K562 (cell line): Measurements from ENCODE around the gene NBEAL2. TPM values are rescaled to one million over a fixed set of nuclear protein-coding genes. Genes with fewer than 3 reads are reported as not detected.

Source experiments
- ATAC-seq: fragments of 200-7000 bp; cut with Tn5 transposase; 3 replicates; pipeline ENCODE4 v1.9.1; 2020; ENCODE audit warnings: moderate library complexity
- BruUV-seq: library from RNA; stranded (reverse); fragments of 400-500 nt; replicated peaks from 2 replicates; lab custom pipeline; 2021; lab: Mats Ljungman, UMichigan
- CTCF ChIA-PET: fragments of 300-600 bp; formaldehyde crosslinking; extraction: SDS; loops from one replicate; lab custom pipeline; 2021; ENCODE audit warnings: low intra/inter-chr PET ratio; lab: Yijun Ruan, JAX
- POLR2A ChIA-PET: fragments of 300-600, 350-650 bp; sonication (Branson Sonifier 250); formaldehyde crosslinking; extraction: SDS; loops from one replicate; lab custom pipeline; 2021; ENCODE audit warnings: antibody characterized with exemption, inconsistent platforms; lab: Yijun Ruan, JAX
- DNase-seq, 4 experiments: peaks; one replicate each; pipeline versions ENCODE4 v3.0.0 to v3.0.0-alpha.2; 2011 to 2018; ENCODE audit warnings: low spot score in 3 of 4, mixed read lengths in 3 of 4; ENCODE audit errors: extremely low read depth in 1 of 4
- FAIRE-seq: peaks from 2 replicates; lab custom pipeline; 2011; peaks lifted over from hg19 to GRCh38; lab: Jason Lieb, UNC
- H2AFZ ChIP-seq: 2 replicates; pipeline ENCODE4 v1.6.0; 2011; ENCODE audit warnings: low read depth, low read length, control low read depth, inconsistent platforms
- H3K27ac ChIP-seq: fragments of 200-600 bp; 3 replicates; pipeline ENCODE4 v1.8.0; 2011; ENCODE audit warnings: low read depth, mild to moderate bottlenecking, control low read depth, inconsistent platforms, low read length, moderate library complexity, mixed read lengths; ENCODE audit errors: extremely low read depth
- H3K27me3 ChIP-seq, 2 experiments: fragments of 300-600 bp in 1 of 2; 2 replicates in 1 of 2; 3 replicates in 1 of 2; pipeline versions ENCODE4 v1.6.0 to v1.8.0; 2011; ENCODE audit warnings: inconsistent platforms in 2 of 2, low read length in 2 of 2, mild to moderate bottlenecking in 1 of 2, mixed read lengths in 1 of 2, moderate library complexity in 1 of 2; ENCODE audit not compliant: control insufficient read depth in 2 of 2, insufficient read depth in 2 of 2
- H3K36me3 ChIP-seq: fragments of 300-600 bp; 3 replicates; pipeline ENCODE4 v1.8.0; 2011; ENCODE audit warnings: mild to moderate bottlenecking, low read length, inconsistent platforms; ENCODE audit not compliant: control insufficient read depth, insufficient read depth
- H3K4me1 ChIP-seq, 2 experiments: fragments of 200-600 bp in 1 of 2; replicated peaks in 1 of 2; 2 replicates in 1 of 2; 3 replicates in 1 of 2; pipeline versions ENCODE4 v1.5.1 to v1.8.0; 2011; ENCODE audit warnings: inconsistent platforms in 2 of 2, low read length in 2 of 2, mild to moderate bottlenecking in 1 of 2, mixed read lengths in 1 of 2, moderate library complexity in 1 of 2; ENCODE audit not compliant: control insufficient read depth in 2 of 2, insufficient read depth in 2 of 2
- H3K4me2 ChIP-seq: 2 replicates; pipeline ENCODE4 v1.6.1; 2011; ENCODE audit warnings: low read length, control low read depth, inconsistent platforms, mixed read lengths; ENCODE audit not compliant: insufficient read depth
- H3K4me3 ChIP-seq: fragments of 200-600 bp; sonication (generic), shearing (Covaris generic); 2 replicates; pipeline ENCODE4 v1.5.1; 2016; ENCODE audit warnings: control low read depth, inconsistent platforms
- H3K79me2 ChIP-seq: fragments of 200-600 bp; 3 replicates; pipeline ENCODE4 v1.8.0; 2011; ENCODE audit warnings: low read length, inconsistent platforms; ENCODE audit not compliant: control insufficient read depth, insufficient read depth
- H3K9ac ChIP-seq, 2 experiments: 2 replicates each; pipeline versions ENCODE4 v1.6.0 to v1.6.1; 2011; ENCODE audit warnings: low read depth in 2 of 2, low read length in 2 of 2, control low read depth in 1 of 2, inconsistent platforms in 1 of 2, mild to moderate bottlenecking in 1 of 2, mixed read lengths in 1 of 2; ENCODE audit not compliant: insufficient read depth in 1 of 2
- H3K9me1 ChIP-seq: one replicate; pipeline ENCODE4 v1.6.0; 2011; ENCODE audit warnings: inconsistent platforms, mild to moderate bottlenecking, low read length, moderate library complexity; ENCODE audit not compliant: control insufficient read depth, insufficient read depth
- H3K9me3 ChIP-seq: replicated peaks from 2 replicates; pipeline ENCODE4 v1.5.1; 2011; ENCODE audit warnings: low read depth, low read length, inconsistent platforms; ENCODE audit not compliant: control insufficient read depth, insufficient read depth
- H4K20me1 ChIP-seq: replicated peaks from 2 replicates; pipeline ENCODE4 v1.6.1; 2011; ENCODE audit warnings: low read length, inconsistent platforms, mixed read lengths; ENCODE audit not compliant: control insufficient read depth, insufficient read depth
- BHLHE40 ChIP-seq: IDR thresholded peaks from 2 replicates; pipeline ENCODE4 v1.6.1; 2011; ENCODE audit warnings: low read length, improper control_type of control experiment
- BRCA1 ChIP-seq, 2 experiments: fragments of 450-650 bp in 1 of 2; sonication (generic) in 1 of 2; formaldehyde crosslinking in 1 of 2; IDR thresholded peaks; 2 replicates each; pipeline versions ENCODE4 v1.5.0 to v1.6.1; 2017 to 2020; ENCODE audit warnings: mild to moderate bottlenecking in 1 of 2, missing genetic modification reagents in 1 of 2
- C11orf30 ChIP-seq: fragments of 450-650 bp; IDR thresholded peaks from 2 replicates; pipeline ENCODE4 v1.6.1; 2016; ENCODE audit warnings: low read depth, mild to moderate bottlenecking
- HNRNPL ChIP-seq: fragments of 200-400 bp; formaldehyde crosslinking; IDR thresholded peaks from 2 replicates; pipeline ENCODE4 v1.6.1; 2017; ENCODE audit warnings: low read depth, mild to moderate bottlenecking, low read length
- KLF1 ChIP-seq: fragments of 450-650 bp; IDR thresholded peaks from 2 replicates; pipeline ENCODE4 v1.6.1; 2016; ENCODE audit warnings: missing genetic modification characterization, missing compliant biosample characterization
- ZFX ChIP-seq: sonication (generic); formaldehyde crosslinking; IDR thresholded peaks from 2 replicates; pipeline ENCODE4 v1.8.0; 2022; ENCODE audit warnings: mild to moderate bottlenecking, missing genetic modification reagents, moderate library complexity
- ZNF316 ChIP-seq: fragments of 450-650 bp; IDR thresholded peaks from 2 replicates; pipeline ENCODE4 v1.6.1; 2016
- WGBS: fragments of 100-300 bp; shearing (Covaris generic); methylation state at CpG from one replicate; pipeline ENCODE4 v1.1.6; 2016; ENCODE audit warnings: low coverage, mixed read lengths; ENCODE audit not compliant: insufficient coverage; ENCODE audit errors: missing lambda C conversion rate; 5-methylcytosine and 5-hydroxymethylcytosine counted together
- in situ Hi-C: fragments of 300-500 bp; cut with MboI; formaldehyde crosslinking; loops from 4 replicates; pipeline ENCODE4 v1.15.0; 2018; ENCODE audit warnings: inconsistent platforms, mixed read lengths
- intact Hi-C: fragments of 100-400 bp; cut with micrococcal nuclease; formaldehyde crosslinking; loops from 2 replicates; pipeline ENCODE4 v1.14.2; 2022
- polyA plus RNA-seq, 8 experiments: library from polyadenylated mRNA; depleted of rRNA in 4 of 8; stranded (reverse) in 5 of 8; unstranded in 3 of 8; fragments of >200 nt; fragmentation: Nextera tagmentation in 2 of 8; fragmentation: Illumina TruSeq in 1 of 8; extraction: Ambion mirVana in 2 of 8; extraction: Trizol in 1 of 8; gene quantifications; 2 replicates each; pipeline versions ENCODE4 v1.2.1 to v1.2.3, GENCODE V29; 2011 to 2014; ENCODE audit warnings: inconsistent platforms in 1 of 8, missing spikeins in 1 of 8
- total RNA-seq, 7 experiments: library from RNA; depleted of rRNA in 6 of 7; stranded (reverse); fragments of >200 nt in 6 of 7; fragmentation: Illumina TruSeq in 2 of 7; extraction: Trizol in 2 of 7; gene quantifications; 2 replicates each; pipeline versions ENCODE4 v1.2.1 to v1.2.3, GENCODE V29; 2011 to 2021; ENCODE audit warnings: low replicate concordance in 1 of 7

The NBEAL2 gene
- total and polyA plus RNA-seq, 9 of the 15 experiments (the other 6 are each of a cell fraction or from before 2014, with no cell fraction given), result 0.06 to 114 (median 29.6) TPM

- H3K27me3 ChIP-seq, result no peaks in the 10 kb centered on the region
- POLR2A ChIA-PET, result interaction anchor here (0.7 to 1.9 kb wide), 15 partner anchors 8 to 378 kb away, joined by 3 to 14 read pairs (median 3); partner anchors contain the start of genes CCDC12 and NBEAL2
- no peak for DNase-seq
- H3K27ac ChIP-seq, result peak overlapping the region; percentile 28; the same call in 1 of the 3 replicates
- CTCF ChIA-PET, result no interaction called here
- FAIRE-seq, result no peak
- no peak overlapping the region for H2AFZ ChIP-seq
- H3K9me3 ChIP-seq, result no peaks in the 10 kb centered on the region
- no peak for ATAC-seq
- H3K36me3 ChIP-seq, result peaks cover 83% of the 10 kb centered on the region
- WGBS, result 77% methylated on average over 7 of the region's 7 CpGs
- peaks cover 12% of the 10 kb centered on the region for H3K9me1 ChIP-seq
- in situ Hi-C loops (no loop called here), intact Hi-C loops (no loop called here)
- H4K20me1 ChIP-seq, result peaks cover 45% of the 10 kb centered on the region
- H3K9ac ChIP-seq, result peak overlapping the region in 1 of 2 experiments; percentile 60; a peak in 2 of 4 replicates
- H3K4me1 ChIP-seq, result peaks cover 35 to 39% of the 10 kb centered on the region in 2 experiments
- TF ChIP-seq ZNF316, result peak; percentile 68
- TF ChIP-seq HNRNPL, result no peak
- TF ChIP-seq C11orf30, result peak; percentile 54; the same call in 1 of the 2 replicates
- no TSS peak for BruUV-seq
- H3K4me3 ChIP-seq, result no peak overlapping the region
- H3K79me2 ChIP-seq, result peaks cover 96% of the 10 kb centered on the region
- no peak overlapping the region for H3K4me2 ChIP-seq
Observed at GRCh38 chr3:46935989-46936558, 43.4 kb upstream of the NBEAL2 start.

- peak overlapping the region in 1 of 2 experiments; percentile 45; a peak in 2 of 4 replicates for H3K9ac ChIP-seq
- H3K4me2 ChIP-seq, result no peak overlapping the region
- H3K9me1 ChIP-seq, result peaks cover 12% of the 10 kb centered on the region
- BruUV-seq, result no TSS peak
- ChIA-PET POLR2A (interaction anchor here (1.0 to 1.9 kb wide), 6 partner anchors 10 to 57 kb away, joined by 3 to 14 read pairs (median 4); partner anchors contain the start of gene NBEAL2), CTCF (no interaction called here)
- no peak overlapping the region for H3K4me3 ChIP-seq
- H3K9me3 ChIP-seq, result no peaks in the 10 kb centered on the region
- H3K27ac ChIP-seq, result peak overlapping the region; percentile 20; the same call in 1 of the 3 replicates
- no peak for FAIRE-seq
- H4K20me1 ChIP-seq, result peaks cover 49% of the 10 kb centered on the region
- WGBS, result 84% methylated on average over 4 of the region's 5 CpGs
- H3K36me3 ChIP-seq, result peaks cover 79% of the 10 kb centered on the region
- no peak overlapping the region for H2AFZ ChIP-seq
- peaks cover 35 to 37% of the 10 kb centered on the region in 2 experiments for H3K4me1 ChIP-seq
- ATAC-seq, result no peak
- intact Hi-C loops, result no loop called here
- in situ Hi-C loops, result no loop called here
- TF ChIP-seq BRCA1 (IDR thresholded peaks at IDR 0.05) (no peak), BRCA1 (CRISPR knock-in tag; IDR thresholded peaks at IDR 0.05) (no peak), ZFX (CRISPR knock-in tag) (no peak), BHLHE40 (no peak), KLF1 (no peak)
- peaks cover 93% of the 10 kb centered on the region for H3K79me2 ChIP-seq
- H3K27me3 ChIP-seq, result no peaks in the 10 kb centered on the region
- no peak for DNase-seq
Observed at GRCh38 chr3:46936733-46937250, 42.7 kb upstream of the NBEAL2 start.
